ENCODE results near the gene DGKA.
"Not testable (repeated sequence)": the region's sequence is repeated elsewhere in the genome, so short reads cannot be mapped to it uniquely, and the experiment has no call there.

Gene DGKA

DNA sequence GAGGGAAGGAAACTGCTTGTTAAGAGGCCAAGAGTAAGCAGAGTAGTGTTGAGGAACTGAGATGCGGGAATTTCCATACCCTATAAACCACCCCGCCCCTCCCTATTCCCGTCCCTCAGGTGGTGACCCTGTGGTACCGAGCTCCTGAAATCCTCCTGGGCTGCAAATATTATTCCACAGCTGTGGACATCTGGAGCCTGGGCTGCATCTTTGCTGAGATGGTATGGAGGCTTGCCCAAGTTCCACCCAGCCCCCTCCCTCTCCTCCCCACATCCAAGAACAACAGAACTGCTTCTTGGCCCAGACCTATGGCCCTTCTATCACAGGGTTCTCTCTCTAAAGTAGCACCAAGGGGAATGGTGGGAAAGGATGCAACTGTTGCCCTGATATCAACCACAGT, 38.4 kb downstream of the DGKA start:
- FAIRE-seq = no peak

GRCh38 chr12:55970775-55971174, 39.8 kb downstream of the DGKA start:
- FAIRE-seq = no peak

GRCh38 chr12:55972042-55972441, 41.1 kb downstream of the DGKA start:
- no peak for FAIRE-seq

- FAIRE-seq = no peak
Observed at GRCh38 chr12:55972456-55972855, 41.5 kb downstream of the DGKA start.

GRCh38 chr12:55972911-55973598, 42.1 kb downstream of the DGKA start:
- FAIRE-seq = no peak

GRCh38 chr12:55973599-55974307, 42.8 kb downstream of the DGKA start, which contains the start of gene RAB5B:
TSS of gene RAB5B (plus strand) at chr12:55974078. CDS start at chr12:55986961, 12,883 bp downstream.
- peak; percentile 98 for FAIRE-seq

- no peak for FAIRE-seq
Observed at GRCh38 chr12:55974308-55974730, 43.4 kb downstream of the DGKA start.

- FAIRE-seq = no peak
Observed at GRCh38 chr12:55978393-55978792, 47.4 kb downstream of the DGKA start.

DNA sequence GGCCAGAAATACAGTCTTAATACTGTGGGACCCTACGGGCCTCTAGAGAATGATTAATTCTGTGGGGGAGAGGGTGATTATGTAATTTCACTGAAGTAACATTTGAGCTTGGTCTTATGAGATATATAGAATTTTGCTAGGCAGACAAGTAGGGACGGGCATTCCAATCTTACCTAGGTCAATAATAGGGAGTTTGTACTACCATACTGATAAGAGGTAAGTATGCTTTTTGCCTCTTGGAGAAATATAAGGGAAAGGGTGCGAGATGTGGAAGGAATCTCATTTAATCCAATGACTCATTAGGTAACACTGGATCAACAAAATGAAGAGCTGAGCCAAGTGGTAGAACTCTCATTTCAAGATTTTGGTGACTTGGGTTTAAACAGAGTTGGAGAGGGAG, 48.1 kb downstream of the DGKA start:
- FAIRE-seq = no peak

DNA sequence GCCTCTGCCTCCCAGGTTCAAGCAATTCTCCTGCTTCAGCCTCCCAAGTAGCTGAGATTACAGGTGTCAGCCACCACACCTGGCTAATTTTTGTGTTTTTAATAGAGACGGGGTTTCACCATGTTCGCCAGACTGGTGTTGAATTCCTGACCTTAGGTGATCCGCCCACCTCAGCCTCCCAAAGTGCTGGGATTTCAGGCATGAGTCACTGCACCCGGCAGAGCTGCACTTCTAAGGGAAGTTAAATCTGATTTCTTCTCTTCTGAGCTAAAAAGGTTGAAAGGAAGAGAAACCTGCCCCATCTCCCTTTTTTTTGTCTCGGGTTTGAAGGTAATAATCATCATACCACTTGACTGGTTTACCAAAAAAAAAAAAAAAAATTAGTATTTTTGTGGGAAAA, 50.9 kb downstream of the DGKA start:
- FAIRE-seq = not testable (repeated sequence)

- no peak for FAIRE-seq
Observed at GRCh38 chr12:55982319-55982936, 51.5 kb downstream of the DGKA start.

GRCh38 chr12:55983232-55983842, 52.4 kb downstream of the DGKA start:
- no peak for FAIRE-seq

DNA sequence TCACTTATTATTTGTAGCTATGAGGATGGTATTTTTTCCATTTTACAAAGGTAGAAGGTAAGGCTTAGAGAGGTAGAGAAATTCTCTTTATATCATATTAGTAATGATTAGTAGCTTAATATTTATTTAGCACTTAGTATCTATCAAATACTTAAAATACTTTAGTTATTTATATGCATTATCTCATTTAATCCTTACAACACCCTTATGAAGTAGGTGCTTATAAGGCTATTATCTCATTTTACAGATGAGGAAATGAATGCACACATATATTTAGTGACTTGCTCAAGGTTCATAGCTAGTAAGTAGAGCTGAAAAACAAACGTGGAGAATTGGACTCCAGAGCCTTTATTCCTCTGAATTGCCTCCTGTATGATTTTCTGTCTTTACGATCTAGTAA, 53.9 kb downstream of the DGKA start:
- no peak for FAIRE-seq

- FAIRE-seq = no peak
Observed at GRCh38 chr12:55985341-55985740, 54.4 kb downstream of the DGKA start.

DNA sequence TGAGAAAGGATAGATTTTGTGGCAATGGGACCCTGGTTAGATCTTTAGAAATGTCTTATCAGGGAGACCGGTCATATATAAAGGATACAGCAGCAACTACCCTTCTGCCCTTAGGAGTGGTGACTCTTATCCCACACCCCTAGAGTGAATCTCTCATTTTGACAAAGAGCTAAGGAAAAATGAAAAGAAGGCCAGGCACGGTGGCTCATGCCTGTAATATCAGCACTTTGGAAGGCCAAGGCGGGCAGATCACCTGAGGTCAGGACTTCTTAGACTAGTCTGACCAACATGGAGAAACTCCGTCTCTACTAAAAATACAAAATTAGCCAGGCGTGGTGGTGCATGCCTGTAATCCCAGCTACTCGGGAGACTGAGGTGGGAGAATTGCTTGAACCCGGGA, 55.0 kb downstream of the DGKA start:
- FAIRE-seq = not testable (repeated sequence)

- FAIRE-seq = no peak
Observed at GRCh38 chr12:55991110-55991509, 60.1 kb downstream of the DGKA start.

DNA sequence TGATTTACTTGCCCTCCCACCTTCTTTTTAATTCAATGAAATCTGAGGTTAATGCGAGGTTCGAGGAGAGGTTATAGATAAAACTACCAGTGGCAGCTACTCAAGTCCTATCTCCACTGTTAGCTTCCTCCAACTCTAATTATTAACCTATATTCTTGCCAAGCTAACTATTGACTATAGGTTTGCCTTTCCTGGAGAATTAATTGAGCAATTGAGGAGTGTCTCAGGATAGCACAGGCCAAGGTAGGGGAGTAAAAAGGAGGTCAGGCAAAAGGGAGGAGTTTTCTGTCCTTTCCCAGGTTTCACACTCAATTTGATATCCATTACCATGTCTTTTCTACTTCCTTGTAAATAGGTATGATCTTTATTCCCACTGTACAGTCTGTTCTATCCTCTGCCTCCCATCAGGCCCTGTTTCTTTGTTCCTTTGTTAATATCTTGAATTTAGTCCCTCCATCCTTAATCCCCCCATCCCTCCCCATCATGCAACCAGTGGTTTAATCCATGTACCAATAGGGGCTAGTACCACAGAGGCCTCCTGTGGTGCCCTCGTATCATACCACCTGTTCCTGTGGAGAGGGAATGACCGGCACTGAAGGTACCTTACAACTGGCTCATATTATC, 62.4 kb downstream of the DGKA start:
- no peak for FAIRE-seq

DNA sequence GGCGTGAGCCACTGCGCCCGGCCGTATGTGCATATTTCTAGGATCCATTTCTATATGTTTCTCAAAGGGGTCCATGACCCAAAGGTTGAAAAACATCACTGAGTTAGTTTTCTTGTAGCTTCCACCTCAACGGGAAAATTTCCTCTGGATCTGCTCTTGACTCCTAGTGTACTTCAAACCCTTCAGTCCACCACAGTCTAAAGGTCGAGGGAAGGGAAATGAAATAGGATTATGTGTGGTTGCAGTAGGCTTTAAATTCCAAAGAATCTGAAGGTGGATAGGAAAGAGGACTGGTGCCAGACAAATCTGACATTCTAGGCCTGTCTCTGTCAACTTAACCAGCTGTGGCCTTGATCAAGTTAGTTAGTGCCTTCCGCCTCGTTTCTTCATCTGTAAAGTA, 64.4 kb downstream of the DGKA start:
- FAIRE-seq = no peak

DNA sequence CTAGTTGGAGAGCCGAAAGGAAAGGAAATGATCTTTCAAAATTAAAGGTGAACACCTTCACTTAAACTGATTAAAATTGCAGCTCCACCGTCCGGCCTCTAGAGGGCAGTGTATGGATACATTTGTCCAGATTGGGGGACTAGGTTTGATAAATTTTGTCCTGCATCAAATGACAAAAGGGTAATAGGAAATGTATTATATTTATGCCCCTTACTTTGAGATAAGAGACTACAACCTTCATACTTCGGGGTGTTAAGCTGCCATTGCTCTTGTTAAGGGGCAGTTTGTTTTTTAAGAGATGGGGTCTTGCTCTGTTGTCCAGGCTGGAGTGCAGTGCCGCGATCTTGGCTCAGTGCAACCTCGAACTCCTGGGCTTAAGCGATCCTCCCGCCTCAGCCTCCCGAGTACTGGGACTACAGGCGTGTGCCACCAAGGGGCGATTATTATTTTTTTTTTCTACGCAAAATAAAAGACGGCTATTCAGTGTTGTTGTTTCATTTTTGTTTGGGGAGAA, 65.3 kb downstream of the DGKA start:
- FAIRE-seq = peak; percentile 52

- FAIRE-seq = peak; percentile 94
Observed at GRCh38 chr12:55996715-55997534, 66.0 kb downstream of the DGKA start, which contains the start of gene SUOX. TSS of gene SUOX (plus strand) at chr12:55997276. CDS start at chr12:56002222, 4,946 bp downstream.

GRCh38 chr12:55997535-55997859, 66.5 kb downstream of the DGKA start:
- FAIRE-seq = no peak

DNA sequence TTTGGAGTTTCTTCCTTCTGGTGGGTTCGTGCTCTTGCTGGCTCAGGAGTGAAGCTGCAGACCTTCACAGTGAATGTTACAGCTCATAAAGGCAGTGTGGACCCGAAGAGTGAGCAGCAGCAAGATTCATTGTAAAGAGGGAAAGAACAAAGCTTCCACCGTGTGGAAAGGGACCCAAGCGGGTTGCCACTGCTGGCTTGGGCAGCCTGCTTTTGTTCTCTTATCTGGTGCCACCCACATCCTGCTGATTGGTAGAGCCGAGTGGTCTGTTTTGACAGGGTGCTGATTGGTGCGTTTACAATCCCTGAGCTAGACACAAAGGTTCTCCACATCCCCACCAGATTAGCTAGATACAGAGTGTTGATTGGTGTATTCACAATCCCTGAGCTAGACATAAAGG, 68.6 kb downstream of the DGKA start:
- FAIRE-seq = not testable (repeated sequence)
